SK-N-MC (cell line): ENCODE results near the gene SCFD2.

Experiments used
- DNase-seq: peaks from one replicate; pipeline ENCODE4 v3.0.0-alpha.2; 2011; ENCODE audit warnings: low read depth, low spot score
- H3K27ac ChIP-seq: fragments of 200-600 bp; sonication (generic); 2 replicates; pipeline ENCODE4 v1.5.1; 2016; ENCODE audit warnings: mixed run types
- H3K36me3 ChIP-seq: fragments of 200-600 bp; sonication (generic); 2 replicates; pipeline ENCODE4 v1.6.1; 2017; ENCODE audit warnings: antibody characterized with exemption, low read length, mixed read lengths; ENCODE audit not compliant: insufficient read depth
- H3K4me3 ChIP-seq: fragments of 200-600 bp; sonication (generic); 2 replicates; pipeline ENCODE4 v1.5.1; 2016
- H3K9ac ChIP-seq: fragments of 200-600 bp; sonication (generic); 2 replicates; pipeline ENCODE4 v1.8.0; 2017; ENCODE audit warnings: mixed run types, mixed read lengths; ENCODE audit not compliant: insufficient read length
- H3K9me3 ChIP-seq: fragments of 200-600 bp; sonication (generic); 2 replicates; pipeline ENCODE4 v1.6.1; 2017; ENCODE audit warnings: low read depth, mild to moderate bottlenecking, antibody characterized with exemption, low read length, moderate library complexity, mixed read lengths
- EZH2 ChIP-seq: fragments of 200-600 bp; sonication (generic); IDR thresholded peaks from one replicate; pipeline ENCODE4 v1.6.1; 2017; ENCODE audit warnings: antibody characterized with exemption
- FOXP2 ChIP-seq: optimal IDR thresholded peaks from 2 replicates; pipeline ENCODE3; 2011; ENCODE audit warnings: mild to moderate bottlenecking, moderate library complexity; ENCODE audit not compliant: insufficient read depth; ENCODE audit errors: extremely low read length, control extremely low read depth
- POLR2AphosphoS5 ChIP-seq: IDR thresholded peaks from 2 replicates; pipeline ENCODE4 v1.6.1; 2012; ENCODE audit warnings: mild to moderate bottlenecking, low read depth, low read length, borderline replicate concordance

SCFD2 gene

GRCh38 chr4:53055716-53056403 is 310.0 kb downstream of the SCFD2 start:
- Histone ChIP-seq H3K36me3 (no peaks in the 10 kb centered on the region), H3K9me3 (no peaks in the 10 kb centered on the region), H3K4me3 (no peak overlapping the region), H3K9ac (no peak overlapping the region), H3K27ac (no peak overlapping the region)
- DNase-seq = no peak
- TF ChIP-seq EZH2 (no peak), POLR2AphosphoS5 (no peak), FOXP2 (no peak)

GRCh38 chr4:53055274-53055673 is 310.6 kb downstream of the SCFD2 start:
- H3K9ac ChIP-seq = no peak overlapping the region

GRCh38 chr4:53050361-53050774 is 315.5 kb downstream of the SCFD2 start:
- TF ChIP-seq POLR2AphosphoS5 (no peak), FOXP2 (no peak), EZH2 (no peak)
- H3K36me3 ChIP-seq = no peaks in the 10 kb centered on the region
- no peaks in the 10 kb centered on the region for H3K9me3 ChIP-seq
- H3K27ac ChIP-seq = no peak overlapping the region
- DNase-seq = no peak
- no peak overlapping the region for H3K4me3 ChIP-seq
- H3K9ac ChIP-seq = no peak overlapping the region

More at GRCh38 chr4:53055274-53055673, 310.6 kb downstream of the SCFD2 start:
- Histone ChIP-seq H3K4me3 (no peak overlapping the region), H3K9me3 (no peaks in the 10 kb centered on the region), H3K36me3 (no peaks in the 10 kb centered on the region), H3K27ac (no peak overlapping the region)
- no peak for TF ChIP-seq POLR2AphosphoS5
- TF ChIP-seq EZH2 = no peak
- TF ChIP-seq FOXP2 = no peak
- DNase-seq = peak; percentile 47

- H3K4me3 ChIP-seq = no peak overlapping the region
- DNase-seq = no peak
- H3K36me3 ChIP-seq = no peaks in the 10 kb centered on the region
- no peaks in the 10 kb centered on the region for H3K9me3 ChIP-seq
- no peak overlapping the region for H3K9ac ChIP-seq
- no peak overlapping the region for H3K27ac ChIP-seq
- TF ChIP-seq EZH2 = no peak
- no peak for TF ChIP-seq FOXP2
- TF ChIP-seq POLR2AphosphoS5 = no peak
Observed at GRCh38 chr4:53049528-53049927, 316.3 kb downstream of the SCFD2 start.

DNA sequence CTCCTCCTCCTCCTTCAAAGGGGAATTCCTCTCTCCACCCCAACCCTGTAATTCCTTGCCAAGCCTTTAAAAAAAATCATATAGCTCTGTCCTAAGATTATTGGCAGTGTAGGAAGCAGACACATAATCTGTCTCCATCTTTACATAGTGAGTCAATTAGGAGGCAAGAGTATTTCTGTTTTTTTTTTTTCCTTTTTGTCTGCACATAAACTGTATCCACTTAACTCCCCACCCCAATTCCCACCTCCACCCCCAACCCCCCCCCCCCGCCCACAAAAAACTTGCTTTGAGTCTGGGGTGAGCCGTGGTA is 321.3 kb downstream of the SCFD2 start:
- Histone ChIP-seq H3K9me3 (no peaks in the 10 kb centered on the region), H3K9ac (no peak overlapping the region), H3K36me3 (no peaks in the 10 kb centered on the region), H3K27ac (no peak overlapping the region), H3K4me3 (no peak overlapping the region)
- TF ChIP-seq EZH2 = no peak
- no peak for TF ChIP-seq FOXP2
- no peak for DNase-seq

- Histone ChIP-seq H3K4me3 (no peak overlapping the region), H3K9me3 (no peaks in the 10 kb centered on the region), H3K27ac (no peak overlapping the region), H3K9ac (no peak overlapping the region), H3K36me3 (no peaks in the 10 kb centered on the region)
- TF ChIP-seq FOXP2 = no peak
- DNase-seq = no peak
Observed at GRCh38 chr4:53043891-53044650, 321.8 kb downstream of the SCFD2 start.

GRCh38 chr4:53043055-53043454 is 322.8 kb downstream of the SCFD2 start:
- no peak overlapping the region for H3K4me3 ChIP-seq
- no peaks in the 10 kb centered on the region for H3K9me3 ChIP-seq
- H3K36me3 ChIP-seq = no peaks in the 10 kb centered on the region
- H3K9ac ChIP-seq = no peak overlapping the region
- H3K27ac ChIP-seq = no peak overlapping the region
- DNase-seq = no peak
- TF ChIP-seq FOXP2 = no peak
- TF ChIP-seq POLR2AphosphoS5 = no peak

DNA sequence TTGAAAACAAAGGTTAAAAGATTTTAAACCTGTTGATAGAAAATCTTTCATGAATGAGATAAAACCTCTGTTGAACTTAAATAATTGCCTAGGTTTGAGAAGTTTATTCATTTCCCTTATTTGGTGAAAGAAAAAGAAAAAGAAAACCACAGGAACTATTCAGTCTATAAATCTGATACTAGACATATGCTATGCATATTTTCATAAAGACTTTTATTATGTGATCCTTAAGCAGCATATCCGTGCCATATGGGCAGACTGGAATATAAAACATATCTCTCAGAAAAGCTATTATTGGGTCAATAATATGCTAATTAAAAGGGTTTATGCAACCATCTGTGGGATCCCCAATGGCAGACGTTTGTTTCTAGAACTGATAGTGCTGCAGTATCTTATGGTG is 325.0 kb downstream of the SCFD2 start:
- TF ChIP-seq EZH2 = no peak
- TF ChIP-seq POLR2AphosphoS5 = no peak
- H3K27ac ChIP-seq = no peak overlapping the region
- H3K9ac ChIP-seq = no peak overlapping the region
- H3K4me3 ChIP-seq = no peak overlapping the region
- peak; percentile 42 for DNase-seq
- H3K9me3 ChIP-seq = no peaks in the 10 kb centered on the region
- H3K36me3 ChIP-seq = no peaks in the 10 kb centered on the region

- no peak for DNase-seq
- Histone ChIP-seq H3K36me3 (no peaks in the 10 kb centered on the region), H3K4me3 (no peak overlapping the region), H3K9me3 (no peaks in the 10 kb centered on the region), H3K9ac (no peak overlapping the region), H3K27ac (no peak overlapping the region)
- TF ChIP-seq POLR2AphosphoS5 (no peak), EZH2 (no peak), FOXP2 (no peak)
Observed at GRCh38 chr4:53040459-53040815, 325.4 kb downstream of the SCFD2 start.
